ENCODE measurements around the gene SAMD4A.
A peak's percentile ranks its signal among the peaks of the same experiment; 100 is the strongest.

SAMD4A gene

GRCh38 chr14:54567639-54568561 lies 972 bp downstream of the SAMD4A start:
- peak; percentile 4 for DNase-seq

DNA sequence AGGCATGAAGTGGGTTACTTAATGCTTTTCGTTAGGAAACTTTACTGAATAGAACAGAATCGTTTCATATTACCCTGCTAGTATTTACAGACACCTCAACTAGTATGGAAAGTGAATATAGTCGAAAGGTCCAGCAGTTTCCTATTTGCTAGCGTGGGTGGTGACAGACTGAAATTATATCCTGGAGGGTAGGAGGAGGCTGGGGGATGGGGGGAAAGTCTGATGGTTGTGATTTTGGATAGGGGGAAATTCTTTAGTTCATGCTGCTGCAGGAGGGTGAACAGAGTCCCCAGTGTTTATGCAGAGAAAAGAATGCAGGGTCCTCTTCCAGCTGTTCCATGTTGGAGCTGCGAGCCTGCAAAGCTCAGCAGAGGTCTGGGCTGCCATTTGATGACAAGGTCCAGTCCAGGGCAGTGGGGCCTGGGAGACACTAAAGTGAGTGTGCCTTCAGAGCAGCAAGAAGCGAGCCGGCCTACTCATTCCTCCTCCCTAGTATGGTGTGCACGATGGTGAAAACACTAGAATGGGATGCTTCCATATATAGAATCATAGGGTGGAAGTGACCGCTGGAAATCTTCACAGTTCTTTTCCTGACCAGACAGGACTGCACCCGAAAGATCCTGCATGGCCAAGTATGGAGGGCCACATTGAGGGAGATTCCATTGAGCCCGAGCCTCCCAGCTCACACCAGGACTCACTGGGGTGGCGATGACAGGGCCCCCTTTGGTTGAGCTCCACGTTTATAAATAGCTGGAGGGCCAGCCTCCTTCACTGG lies 2.1 kb downstream of the SAMD4A start:
- no peak for DNase-seq

GRCh38 chr14:54570047-54570446 lies 3.1 kb downstream of the SAMD4A start:
- no peak for DNase-seq

DNA sequence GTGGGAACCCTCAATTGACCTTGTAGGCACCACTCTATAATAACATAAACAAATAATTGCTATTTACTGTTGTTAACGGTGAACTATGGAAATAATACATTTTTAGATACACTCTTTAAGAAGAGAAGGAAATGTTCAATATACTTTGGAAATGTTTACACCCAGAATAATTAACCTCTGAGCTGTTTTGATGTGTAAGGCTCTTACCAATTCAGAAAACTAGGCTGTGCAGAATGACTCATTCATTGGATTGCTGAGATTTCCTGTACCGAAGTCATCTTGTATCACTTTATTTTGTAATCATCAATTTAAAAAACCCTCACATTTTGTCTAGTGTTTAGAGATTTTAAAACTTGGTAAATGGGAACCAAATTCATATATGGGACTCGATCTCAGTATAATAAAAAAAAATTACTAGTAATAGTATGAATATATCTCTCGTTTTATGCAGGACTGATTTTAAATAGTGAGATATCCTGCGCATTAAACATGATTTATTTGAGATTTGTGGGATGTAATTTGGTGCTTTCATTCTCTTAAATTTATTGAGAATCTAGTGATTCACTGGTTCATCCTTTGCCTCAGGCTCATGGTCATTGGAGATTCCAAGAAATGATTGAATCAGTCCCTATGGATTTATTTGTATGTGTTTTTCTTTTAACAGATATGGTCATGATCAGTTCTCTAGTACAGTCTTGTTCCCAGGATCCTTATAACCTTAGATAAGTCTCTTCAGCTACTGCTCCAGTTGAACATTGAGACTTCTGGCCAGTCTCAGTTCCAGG lies 3.9 kb downstream of the SAMD4A start:
- DNase-seq = no peak

GRCh38 chr14:54572316-54572715 lies 5.4 kb downstream of the SAMD4A start:
- peak; percentile 12 for DNase-seq

DNA sequence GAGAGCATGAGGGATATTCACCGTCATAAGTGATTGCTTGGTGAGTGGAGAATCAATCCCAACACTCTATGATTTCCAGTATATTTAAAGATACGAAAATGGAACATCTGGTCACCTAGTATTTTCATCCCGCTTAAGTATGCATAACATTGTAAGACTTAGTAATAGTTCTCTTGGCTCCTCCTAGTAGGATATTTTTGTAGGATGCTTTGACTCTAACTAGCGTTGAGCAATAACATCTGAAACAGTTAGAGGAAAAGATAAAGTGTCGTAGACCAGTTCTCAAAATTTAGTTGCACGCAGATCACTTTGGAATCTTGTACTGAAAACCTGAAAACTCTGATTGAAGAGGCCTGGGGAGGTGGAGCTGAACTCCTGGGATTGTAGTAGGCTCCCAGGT lies 7.6 kb downstream of the SAMD4A start:
- DNase-seq = no peak

- DNase-seq = no peak
These were observed 10.6 kb downstream of the SAMD4A start for GRCh38 chr14:54577494-54577893.

DNA sequence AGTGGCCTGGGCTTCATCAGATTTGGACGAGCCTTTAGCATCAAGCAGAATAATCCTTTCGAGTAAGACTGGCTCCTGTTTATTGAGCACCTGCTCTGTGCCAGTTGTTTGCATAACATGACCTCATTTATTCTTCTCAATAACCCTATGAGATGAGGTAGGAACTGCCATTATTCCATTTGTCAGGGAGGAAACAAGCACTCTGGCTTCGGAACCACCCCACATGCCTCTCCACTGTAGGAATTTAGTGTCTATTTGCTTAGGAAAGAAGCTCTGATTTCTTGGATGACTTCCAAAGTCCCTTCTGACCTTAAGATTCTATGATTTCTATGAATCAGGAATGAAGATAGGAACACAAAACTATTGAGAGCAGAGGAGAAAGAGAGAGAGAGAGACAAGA lies 11.0 kb downstream of the SAMD4A start:
- DNase-seq = no peak

- DNase-seq = no peak
These were observed 12.7 kb downstream of the SAMD4A start for GRCh38 chr14:54579621-54580020.

DNA sequence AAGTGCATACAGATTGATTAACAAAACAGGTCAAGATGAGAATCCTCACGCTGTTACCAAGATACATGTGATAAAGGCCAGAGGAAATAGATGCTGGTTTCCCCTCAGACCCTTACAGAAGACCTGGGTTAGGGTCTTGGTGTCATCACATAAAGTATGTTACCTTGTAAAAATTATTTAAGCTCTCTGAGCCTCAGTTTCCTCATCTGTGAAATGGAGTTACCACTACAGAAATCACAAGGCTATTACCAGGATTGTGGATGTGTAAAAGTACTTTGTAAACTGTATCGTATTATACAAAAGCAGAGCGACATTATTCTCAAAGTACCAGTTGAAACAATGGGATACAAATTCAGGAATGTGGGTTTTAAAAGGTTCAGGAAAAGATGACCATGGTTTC lies 14.0 kb downstream of the SAMD4A start:
- no peak for DNase-seq

DNA sequence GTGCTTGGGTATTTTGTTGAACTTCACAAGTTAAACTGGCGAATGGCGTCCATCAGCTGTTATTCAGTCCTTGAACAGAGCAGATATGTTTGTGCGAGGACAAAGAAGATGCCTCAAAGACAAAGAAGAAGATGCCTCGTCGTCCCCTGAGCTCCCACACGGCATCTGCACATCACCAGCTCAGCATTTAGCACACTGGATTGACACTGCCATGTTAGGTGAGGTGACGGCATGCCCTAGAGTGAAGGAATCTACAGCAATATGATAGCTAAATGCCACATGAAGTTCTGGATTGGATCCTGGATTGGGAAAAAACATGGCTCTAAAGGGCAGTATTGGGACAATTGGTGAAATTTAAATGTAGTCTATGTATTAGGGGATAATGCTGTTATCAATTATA lies 15.4 kb downstream of the SAMD4A start:
- DNase-seq = no peak

DNA sequence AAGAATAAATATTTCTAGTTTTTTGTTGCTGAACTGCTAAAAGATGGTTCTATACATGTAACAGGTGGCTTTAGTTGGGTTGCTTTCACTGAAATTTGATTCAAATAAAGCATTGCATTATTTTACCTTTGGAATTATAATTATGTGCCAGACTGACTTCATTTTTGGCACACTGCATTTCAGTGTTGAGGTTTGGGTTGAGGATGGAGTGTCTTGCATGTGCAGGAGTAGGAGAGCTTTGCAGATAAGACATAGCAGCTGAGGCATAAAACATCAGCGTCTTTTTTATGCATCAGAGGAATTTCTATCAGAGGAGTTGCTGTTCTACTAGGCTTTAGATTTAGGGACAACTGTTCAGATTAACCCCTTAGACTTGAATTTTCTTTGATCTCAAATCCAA lies 17.2 kb downstream of the SAMD4A start:
- no peak for DNase-seq

DNA sequence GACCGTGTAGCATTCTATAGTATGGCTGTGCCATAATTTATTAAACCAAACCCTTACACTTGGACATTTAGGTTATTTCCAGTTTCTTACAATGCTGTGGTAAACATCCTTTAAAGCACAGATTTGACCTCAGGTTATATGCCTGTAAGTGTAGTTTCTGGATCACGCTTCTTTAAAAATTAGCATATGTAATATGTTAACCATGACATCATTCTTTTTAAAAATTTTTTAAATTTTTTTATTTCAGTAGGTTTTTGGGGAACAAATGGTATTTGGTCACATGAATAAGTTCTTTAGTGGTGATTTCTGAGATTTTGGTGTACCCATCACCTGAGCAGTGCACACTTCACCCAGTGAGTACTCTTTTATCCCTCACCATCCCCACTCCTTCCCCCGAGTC lies 18.3 kb downstream of the SAMD4A start:
- DNase-seq = no peak

DNA sequence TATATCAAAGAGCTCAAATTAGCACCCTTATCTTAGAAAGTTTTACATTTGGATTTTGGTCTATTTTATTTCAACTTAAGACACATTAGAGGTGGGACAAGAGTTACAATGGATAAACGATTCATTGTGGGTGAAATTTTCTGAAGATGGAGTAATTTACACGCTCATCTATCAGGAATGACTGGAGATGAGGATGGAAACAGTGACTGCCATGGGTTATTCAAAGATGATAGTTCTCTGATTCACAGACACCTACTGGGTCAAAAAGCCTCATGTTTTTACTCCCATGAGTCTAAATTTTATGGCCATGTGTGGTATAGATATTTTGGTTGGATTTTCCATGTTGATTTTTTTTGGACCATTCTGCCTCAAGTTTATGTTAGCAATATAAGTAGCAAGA lies 22.1 kb downstream of the SAMD4A start:
- DNase-seq = no peak

DNA sequence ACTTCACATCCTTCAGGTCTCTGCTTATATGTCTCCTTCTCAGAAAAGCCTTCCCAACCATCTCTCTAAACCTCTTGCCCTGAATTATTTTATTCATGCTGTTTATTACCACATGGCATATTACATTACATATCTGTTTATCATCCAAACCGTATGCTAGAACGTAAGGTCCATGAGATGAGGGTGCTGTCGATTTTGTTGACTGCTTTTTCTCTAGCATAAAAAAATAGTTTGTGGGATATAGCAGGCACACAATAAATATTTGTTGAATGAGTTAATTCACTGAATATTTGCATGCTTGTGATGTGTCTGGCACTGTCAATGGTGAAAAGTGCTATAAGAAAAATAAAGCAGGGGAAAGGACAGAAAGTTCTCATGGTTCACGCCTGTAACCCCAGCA lies 22.9 kb downstream of the SAMD4A start:
- no peak for DNase-seq

GRCh38 chr14:54590481-54590880 lies 23.6 kb downstream of the SAMD4A start:
- no peak for DNase-seq

DNA sequence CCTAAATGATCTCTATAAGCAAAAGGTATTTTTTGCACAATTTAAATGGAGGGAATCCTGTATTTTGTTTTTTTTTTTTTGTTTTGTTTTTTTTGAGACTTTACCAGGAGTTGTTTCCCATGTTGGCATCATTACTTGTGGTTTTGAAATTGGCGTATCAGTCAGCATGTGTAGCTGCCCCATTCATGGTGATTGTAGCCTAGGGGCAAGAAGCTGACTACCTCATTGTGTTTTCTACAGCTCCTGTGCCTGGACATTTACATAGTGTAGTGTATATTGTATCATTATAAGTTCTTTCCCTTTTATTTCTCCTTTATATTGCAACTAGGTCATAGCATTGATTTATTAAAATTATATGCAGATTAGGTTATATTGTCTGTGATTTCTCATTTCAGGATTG lies 24.5 kb downstream of the SAMD4A start:
- no peak for DNase-seq

DNA sequence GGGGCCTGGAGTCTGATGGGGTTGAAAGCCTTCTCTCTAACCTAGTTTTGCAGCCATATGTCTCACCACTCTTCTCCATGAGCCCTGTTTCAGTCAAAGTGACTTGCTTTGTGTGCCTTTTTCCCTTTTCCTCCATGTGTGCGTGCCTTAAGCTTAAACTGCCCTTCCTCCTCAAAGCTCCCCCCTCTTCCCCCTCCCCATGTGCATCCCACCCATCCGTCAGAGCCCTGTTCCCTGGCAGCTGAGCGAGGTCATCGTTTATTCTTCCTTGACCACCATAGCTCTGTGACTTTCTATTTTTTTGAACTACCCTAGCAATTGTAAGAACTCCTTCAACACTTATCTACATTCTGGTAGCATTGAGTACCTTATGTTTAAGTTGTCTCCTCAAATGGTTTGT lies 24.9 kb downstream of the SAMD4A start:
- DNase-seq = no peak

DNA sequence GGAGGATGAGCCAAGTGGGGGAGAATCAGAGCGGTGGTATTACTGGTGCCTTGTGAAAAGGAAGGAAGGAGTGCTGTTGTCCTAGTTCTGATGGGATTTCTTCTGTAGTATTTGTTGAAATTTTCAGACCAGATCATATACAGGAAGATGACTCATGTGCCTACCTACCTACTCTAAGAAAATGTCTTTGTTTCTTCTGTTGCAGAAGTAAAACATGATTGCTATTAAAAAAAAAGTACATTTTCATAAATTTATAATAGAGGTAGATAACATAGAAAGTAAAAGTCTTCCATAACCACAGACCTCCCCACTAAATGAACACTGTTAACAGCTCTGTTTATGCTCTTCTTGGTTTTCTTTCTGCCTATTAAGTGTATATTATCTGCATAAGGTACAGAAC lies 26.9 kb downstream of the SAMD4A start:
- no peak for DNase-seq

GRCh38 chr14:54594537-54594936 lies 27.6 kb downstream of the SAMD4A start:
- DNase-seq = no peak

- no peak for DNase-seq
These were observed 31.0 kb downstream of the SAMD4A start for GRCh38 chr14:54597795-54598443.

- no peak for DNase-seq
These were observed 33.2 kb downstream of the SAMD4A start for GRCh38 chr14:54599966-54600716.

Measured in RPMI8226 (cell line).